HepG2 (cell line): ENCODE measurements around the gene IFT88. TPM values are rescaled to one million over a fixed set of nuclear protein-coding genes. Genes with fewer than 3 reads are reported as not detected.

ENCODE experiments used
- ATF1 ChIP-seq: IDR thresholded peaks from 2 replicates; pipeline ENCODE4 v1.6.1; 2016; ENCODE audit warnings: mild to moderate bottlenecking, control low read depth
- ETV6 ChIP-seq: sonication (generic); formaldehyde crosslinking; conservative IDR thresholded peaks from 2 replicates; pipeline ENCODE4 v1.4.0; 2020; ENCODE audit warnings: missing genetic modification reagents
- FOXP1 ChIP-seq, 2 experiments: fragments of 450-650 bp in 1 of 2; IDR thresholded peaks; 2 replicates each; pipeline ENCODE4 v1.6.1; 2017 to 2018; ENCODE audit warnings: antibody characterized with exemption in 1 of 2
- GMEB2 ChIP-seq: IDR thresholded peaks from 2 replicates; pipeline ENCODE4 v1.6.1; 2016; ENCODE audit warnings: missing biosample characterization, missing genetic modification reagents, low read depth
- HNRNPK ChIP-seq: fragments of 200-400 bp; formaldehyde crosslinking; IDR thresholded peaks from 2 replicates; pipeline ENCODE4 v1.6.1; 2018; ENCODE audit warnings: low read length, low read depth, moderate library complexity, mild to moderate bottlenecking; ENCODE audit not compliant: poor library complexity, severe bottlenecking
- PAWR ChIP-seq: sonication (generic); formaldehyde crosslinking; IDR thresholded peaks from 2 replicates; pipeline ENCODE4 v1.4.0; 2020; ENCODE audit warnings: missing genetic modification reagents, mild to moderate bottlenecking, borderline replicate concordance
- PHB2 ChIP-seq: fragments of 450-650 bp; IDR thresholded peaks from 2 replicates; pipeline ENCODE4 v1.6.1; 2018; ENCODE audit not compliant: partially characterized antibody
- POGK ChIP-seq: sonication (generic); formaldehyde crosslinking; conservative IDR thresholded peaks from 2 replicates; pipeline ENCODE4 v1.8.0; 2022; ENCODE audit warnings: mild to moderate bottlenecking, moderate library complexity, missing genetic modification reagents
- PTBP1 ChIP-seq: fragments of 200-400 bp; formaldehyde crosslinking; IDR thresholded peaks from 2 replicates; pipeline ENCODE4 v1.6.1; 2018; ENCODE audit warnings: low read length, low read depth; ENCODE audit not compliant: poor library complexity, severe bottlenecking
- SALL1 ChIP-seq: sonication (generic); formaldehyde crosslinking; IDR thresholded peaks from 2 replicates; pipeline ENCODE4 v1.8.0; 2022; ENCODE audit warnings: mild to moderate bottlenecking, missing genetic modification reagents
- SNAPC5 ChIP-seq: sonication (generic); formaldehyde crosslinking; IDR thresholded peaks from 2 replicates; pipeline ENCODE4 v1.8.1; 2023; ENCODE audit warnings: mild to moderate bottlenecking, missing genetic modification reagents, borderline replicate concordance
- UBTF ChIP-seq: sonication (generic); formaldehyde crosslinking; IDR thresholded peaks from 2 replicates; pipeline ENCODE4 v1.4.0; 2020; ENCODE audit warnings: mild to moderate bottlenecking, missing genetic modification reagents
- ZBED4 ChIP-seq: sonication (generic); formaldehyde crosslinking; IDR thresholded peaks from 2 replicates; pipeline ENCODE4 v1.4.0; 2020; ENCODE audit warnings: missing genetic modification reagents, borderline replicate concordance
- ZNF121 ChIP-seq: sonication (generic); formaldehyde crosslinking; IDR thresholded peaks from 2 replicates; pipeline ENCODE4 v1.5.0; 2020; ENCODE audit warnings: mild to moderate bottlenecking, missing genetic modification reagents
- ZNF749 ChIP-seq: sonication (generic); formaldehyde crosslinking; IDR thresholded peaks from 2 replicates; pipeline ENCODE4 v1.8.0; 2022; ENCODE audit warnings: mild to moderate bottlenecking, missing genetic modification reagents, moderate library complexity, borderline replicate concordance
- polyA plus RNA-seq, 8 experiments: library from polyadenylated mRNA; depleted of rRNA in 3 of 8; stranded (reverse) in 7 of 8; unstranded in 1 of 8; fragments of >200 nt; fragmentation: Illumina TruSeq in 4 of 8; extraction: Trizol in 4 of 8; gene quantifications; 2 replicates each; pipeline versions ENCODE4 v1.2.1 to v1.2.3, GENCODE V29; 2011 to 2016; ENCODE audit warnings: low read depth in 4 of 8, missing spikeins in 1 of 8, mixed read lengths in 1 of 8; ENCODE audit not compliant: insufficient read depth in 1 of 8
- total RNA-seq, 5 experiments: library from RNA; depleted of rRNA; stranded (reverse); fragments of >200 nt; fragmentation: Illumina TruSeq; extraction: Trizol; gene quantifications; 2 replicates each; pipeline ENCODE4 v1.2.3, GENCODE V29; 2016; ENCODE audit warnings: low read depth in 1 of 5
- TF ChIP-seq, protein P1 (sequence below): sonication (generic); formaldehyde crosslinking; IDR thresholded peaks from 2 replicates; pipeline ENCODE4 v1.4.0; 2020; ENCODE audit warnings: missing genetic modification reagents, borderline replicate concordance
- TF ChIP-seq, protein P2 (sequence below): IDR thresholded peaks from 2 replicates; pipeline ENCODE4 v1.6.1; 2016; ENCODE audit warnings: control low read depth

IFT88 gene
- total and polyA plus RNA-seq, 2 of the 13 experiments (the other 11 are each of a cell fraction or from before 2014, with no cell fraction given), result 8.4 to 19.9 TPM

DNA sequence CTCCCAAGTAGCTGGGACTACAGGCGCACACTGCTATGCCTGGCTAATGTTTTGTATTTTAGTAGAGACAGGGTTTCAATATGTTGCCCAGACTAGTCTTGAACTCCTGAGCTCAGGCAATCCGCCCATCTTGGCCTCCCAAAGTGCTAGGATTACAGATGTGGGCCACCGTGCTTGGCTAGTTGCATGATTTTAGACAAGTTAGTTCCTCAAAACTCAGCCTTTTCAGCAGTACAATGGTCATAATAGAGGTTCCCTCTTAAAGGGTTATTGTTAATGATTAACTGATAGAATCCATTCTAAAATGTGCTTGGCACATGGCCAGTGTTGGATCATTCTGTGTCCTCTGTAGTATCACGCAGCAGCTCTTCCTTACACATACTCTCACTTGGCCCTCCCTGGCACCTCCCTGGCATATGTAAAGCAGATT, 19.5 kb upstream of the IFT88 start (continued):
- TF ChIP-seq GMEB2 (no peak), UBTF (CRISPR knock-in tag) (no peak), FOXP1 (IDR thresholded peaks at IDR 0.05) (no peak), FOXP1 (CRISPR knock-in tag; IDR thresholded peaks at IDR 0.05) (no peak), HNRNPK (no peak), SNAPC5 (CRISPR knock-in tag) (no peak), ZNF121 (no peak), SALL1 (CRISPR knock-in tag) (0 out of 2 replicates have a peak, but pooled peaks have one; percentile 56), PAWR (no peak), ETV6 (CRISPR knock-in tag) (no peak), ZNF749 (no peak), PHB2 (no peak), POGK (CRISPR knock-in tag) (no peak), ATF1 (no peak), ZBED4 (CRISPR knock-in tag) (no peak), PTBP1 (no peak)
- TF ChIP-seq, protein P1, sequence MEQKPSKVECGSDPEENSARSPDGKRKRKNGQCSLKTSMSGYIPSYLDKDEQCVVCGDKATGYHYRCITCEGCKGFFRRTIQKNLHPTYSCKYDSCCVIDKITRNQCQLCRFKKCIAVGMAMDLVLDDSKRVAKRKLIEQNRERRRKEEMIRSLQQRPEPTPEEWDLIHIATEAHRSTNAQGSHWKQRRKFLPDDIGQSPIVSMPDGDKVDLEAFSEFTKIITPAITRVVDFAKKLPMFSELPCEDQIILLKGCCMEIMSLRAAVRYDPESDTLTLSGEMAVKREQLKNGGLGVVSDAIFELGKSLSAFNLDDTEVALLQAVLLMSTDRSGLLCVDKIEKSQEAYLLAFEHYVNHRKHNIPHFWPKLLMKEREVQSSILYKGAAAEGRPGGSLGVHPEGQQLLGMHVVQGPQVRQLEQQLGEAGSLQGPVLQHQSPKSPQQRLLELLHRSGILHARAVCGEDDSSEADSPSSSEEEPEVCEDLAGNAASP (CRISPR knock-in tag), result no peak
- TF ChIP-seq, protein P2, sequence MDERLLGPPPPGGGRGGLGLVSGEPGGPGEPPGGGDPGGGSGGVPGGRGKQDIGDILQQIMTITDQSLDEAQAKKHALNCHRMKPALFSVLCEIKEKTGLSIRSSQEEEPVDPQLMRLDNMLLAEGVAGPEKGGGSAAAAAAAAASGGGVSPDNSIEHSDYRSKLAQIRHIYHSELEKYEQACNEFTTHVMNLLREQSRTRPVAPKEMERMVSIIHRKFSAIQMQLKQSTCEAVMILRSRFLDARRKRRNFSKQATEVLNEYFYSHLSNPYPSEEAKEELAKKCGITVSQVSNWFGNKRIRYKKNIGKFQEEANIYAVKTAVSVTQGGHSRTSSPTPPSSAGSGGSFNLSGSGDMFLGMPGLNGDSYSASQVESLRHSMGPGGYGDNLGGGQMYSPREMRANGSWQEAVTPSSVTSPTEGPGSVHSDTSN, result no peak
